Activated CD4-positive, alpha-beta T cell treated with anti-CD3 and anti-CD28 coated beads for 36 hours (primary cell): ENCODE data around the gene COASY. TPM values are rescaled to one million over a fixed set of nuclear protein-coding genes. Genes with fewer than 3 reads are reported as not detected.

ENCODE experiments used
- ATAC-seq: fragments of 200-7000 bp; cut with Tn5 transposase; one replicate; pipeline ENCODE4 v1.10.0; 2021; ENCODE audit warnings: mild to moderate bottlenecking, moderate library complexity
- CTCF ChIA-PET: fragments of 350-600 bp; sonication (Branson Sonifier 250); formaldehyde crosslinking; loops from one replicate; lab custom pipeline; 2021; ENCODE audit warnings: antibody characterized with exemption; lab: Charles Lee
- POLR2A ChIA-PET: fragments of 350-600 bp; sonication (Branson Sonifier 250); formaldehyde crosslinking; loops from one replicate; lab custom pipeline; 2021; ENCODE audit warnings: antibody characterized with exemption, inconsistent platforms; lab: Charles Lee
- DNase-seq: peaks from one replicate; pipeline ENCODE4 v3.0.0-alpha.2; 2020
- H3K27ac Mint-ChIP-seq: one replicate; pipeline ENCODE4 v1.8.0; 2021; ENCODE audit warnings: mixed read lengths
- H3K27me3 Mint-ChIP-seq: one replicate; pipeline ENCODE4 v1.8.0; 2021; ENCODE audit warnings: mixed read lengths
- H3K36me3 Mint-ChIP-seq: one replicate; pipeline ENCODE4 v1.8.0; 2021; ENCODE audit warnings: low read depth, mixed read lengths
- H3K4me1 Mint-ChIP-seq: one replicate; pipeline ENCODE4 v1.8.0; 2021; ENCODE audit warnings: mixed read lengths
- H3K4me3 Mint-ChIP-seq: one replicate; pipeline ENCODE4 v1.8.0; 2021; ENCODE audit warnings: mild to moderate bottlenecking, moderate library complexity, mixed read lengths
- H3K9me3 Mint-ChIP-seq: one replicate; pipeline ENCODE4 v1.8.0; 2021; ENCODE audit warnings: low read depth, mixed read lengths
- intact Hi-C, 2 experiments: fragments of 100-400 bp; cut with DNase I in 1 of 2; cut with micrococcal nuclease in 1 of 2; formaldehyde crosslinking; loops; one replicate each; pipeline versions ENCODE4 v1.14.2 to v1.15.1; 2022 to 2024; cut with DNase I, micrococcal nuclease
- total RNA-seq, 2 experiments: library from RNA; stranded (reverse); gene quantifications; one replicate each; pipeline ENCODE4 v1.2.3, GENCODE V29; 2021

COASY gene
- total RNA-seq, 2 experiments from 2014 or later, result 83.3 to 105 TPM

- Mint-ChIP-seq H3K4me3 (no peak overlapping the region), H3K4me1 (peaks cover 35% of the 10 kb centered on the region), H3K36me3 (no peaks in the 10 kb centered on the region), H3K9me3 (no peaks in the 10 kb centered on the region), H3K27me3 (no peaks in the 10 kb centered on the region), H3K27ac (peak overlapping the region; percentile 68)
- ATAC-seq (no peak), DNase-seq (no peak)
- intact Hi-C loops, result no loop called here
- CTCF ChIA-PET, result interaction anchor here (0.6 to 1.5 kb wide), 4 partner anchors 13 to 1020 kb away, joined by 3 to 4 read pairs (median 3); partner anchors contain the start of gene NKIRAS2
- POLR2A ChIA-PET, result no interaction called here
These were observed 30.9 kb upstream of the COASY start for GRCh38 chr17:42530952-42531454.

DNA sequence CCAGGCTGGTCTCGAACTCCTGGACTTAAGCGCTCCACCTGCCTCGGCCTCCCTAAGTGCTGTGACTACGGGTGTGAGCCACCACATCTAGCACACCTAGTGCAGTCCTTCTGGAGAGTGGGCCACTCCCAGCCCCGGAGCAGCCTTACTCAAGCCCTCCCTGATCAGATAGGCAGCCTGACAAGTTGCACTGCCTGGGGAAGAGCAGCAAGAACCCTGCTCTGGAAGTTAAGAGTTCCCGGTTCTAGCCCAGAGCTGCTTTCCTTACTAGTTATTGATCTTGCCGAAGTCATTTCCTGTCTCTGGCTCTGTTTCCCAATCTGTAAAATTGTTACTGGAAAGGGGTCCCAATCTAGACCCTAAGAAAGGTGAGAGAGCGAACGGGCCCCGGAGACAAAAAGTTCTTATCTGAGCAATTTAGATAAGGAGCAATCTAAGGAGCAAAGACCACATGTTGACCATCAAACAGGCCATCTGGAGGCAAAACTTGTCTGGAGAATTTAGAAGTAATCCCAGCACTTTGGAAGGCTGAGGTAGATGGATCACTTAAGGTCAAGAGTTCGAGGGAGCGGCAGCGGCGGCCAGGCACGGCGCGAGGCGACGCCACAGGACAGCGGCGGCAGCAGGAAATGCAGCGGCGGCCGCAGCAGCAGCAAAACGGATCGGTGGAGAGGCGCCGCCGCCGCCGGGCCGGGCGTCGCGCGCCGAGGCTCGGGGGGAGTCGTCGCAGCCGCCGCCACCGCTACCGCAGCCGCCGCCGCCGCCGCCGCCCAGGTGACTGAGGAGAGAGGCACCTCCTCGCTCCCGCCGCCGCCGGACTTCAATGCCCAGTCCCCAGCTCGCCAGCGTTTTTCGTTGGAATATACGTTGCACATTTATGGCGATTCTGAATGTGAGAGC is 30.2 kb upstream of the COASY start:
- Mint-ChIP-seq H3K9me3 (no peaks in the 10 kb centered on the region), H3K27me3 (no peaks in the 10 kb centered on the region), H3K4me3 (peak overlapping the region; percentile 64), H3K27ac (peak overlapping the region; percentile 68), H3K36me3 (no peaks in the 10 kb centered on the region), H3K4me1 (peaks cover 36% of the 10 kb centered on the region)
- intact Hi-C loops, result no loop called here
- DNase-seq (peak; percentile 74), ATAC-seq (peak; percentile 31)
- CTCF ChIA-PET, result interaction anchor here (0.6 to 1.2 kb wide), 5 partner anchors 10 to 1021 kb away, joined by 3 to 5 read pairs (median 3); partner anchors contain the start of genes NKIRAS2 and PSMC3IP
- POLR2A ChIA-PET, result interaction anchor here (0.6 kb wide), 1 partner anchor 192 kb away, joined by 5 read pairs; no protein-coding TSS in a partner anchor

- Mint-ChIP-seq H3K27ac (peak overlapping the region; percentile 90), H3K9me3 (no peaks in the 10 kb centered on the region), H3K4me3 (peak overlapping the region; percentile 86), H3K27me3 (no peaks in the 10 kb centered on the region), H3K36me3 (peaks cover 7% of the 10 kb centered on the region), H3K4me1 (peaks cover 29% of the 10 kb centered on the region)
- DNase-seq (no peak), ATAC-seq (peak; percentile 5)
- POLR2A ChIA-PET, result interaction anchor here (0.6 to 1.3 kb wide), 2 partner anchors 13 to 35 kb away, joined by 3 to 6 read pairs; no protein-coding TSS in a partner anchor
- intact Hi-C loops, result loop anchor here (1.0 to 5.0 kb wide), 5 partner anchors 19 to 518 kb away; partner anchors contain the start of genes COASY (in 1 of the 2), DNAJC7 (in 1 of the 2) and PSMC3IP (in 1 of the 2)
- CTCF ChIA-PET, result interaction anchor here (0.7 to 1.8 kb wide), 8 partner anchors 13 to 415 kb away, joined by 3 to 8 read pairs (median 4); partner anchors contain the start of gene GHDC
These were observed 26.5 kb upstream of the COASY start for GRCh38 chr17:42535155-42536047.

DNA sequence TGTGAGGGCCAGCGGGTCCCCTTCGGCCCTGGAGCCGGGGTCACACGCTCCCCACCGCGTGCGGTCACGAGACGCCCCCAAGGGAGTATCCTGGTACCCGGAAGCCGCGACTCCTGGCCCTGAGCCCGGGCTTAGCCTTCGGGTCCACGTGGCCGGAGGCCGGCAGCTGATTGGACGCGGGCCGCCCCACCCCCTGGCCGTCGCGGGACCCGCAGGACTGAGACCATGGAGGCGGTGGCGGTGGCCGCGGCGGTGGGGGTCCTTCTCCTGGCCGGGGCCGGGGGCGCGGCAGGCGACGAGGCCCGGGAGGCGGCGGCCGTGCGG is 25.9 kb upstream of the COASY start, which contains the start of gene NAGLU:
TSS of gene NAGLU (plus strand) at position 194 of the 324 bp plus-strand sequence. CDS start at position 226, 32 bp downstream.
- DNase-seq, result peak; percentile 92
- H3K27me3 Mint-ChIP-seq, result no peaks in the 10 kb centered on the region
- H3K27ac Mint-ChIP-seq, result peak within 1 kb of the TSS; percentile 90
- H3K9me3 Mint-ChIP-seq, result no peaks in the 10 kb centered on the region
- intact Hi-C loops, result loop anchor here (1.0 to 5.0 kb wide), 5 partner anchors 18 to 519 kb away; partner anchors contain the start of genes COASY (in 1 of the 2), DNAJC7 (in 1 of the 2) and PSMC3IP (in 1 of the 2)
- POLR2A ChIA-PET, result interaction anchor here (0.6 to 1.3 kb wide), 2 partner anchors 12 to 36 kb away, joined by 3 to 6 read pairs; no protein-coding TSS in a partner anchor
- H3K4me3 Mint-ChIP-seq, result peak within 1 kb of the TSS; percentile 86
- CTCF ChIA-PET, result interaction anchor here (0.5 to 1.8 kb wide), 9 partner anchors 12 to 605 kb away, joined by 3 to 8 read pairs (median 4); partner anchors contain the start of genes GHDC and ODAD4
- H3K36me3 Mint-ChIP-seq, result peaks cover 12% of the 10 kb centered on the region
- peaks cover 30% of the 10 kb centered on the region for H3K4me1 Mint-ChIP-seq
- ATAC-seq, result peak; percentile 87

DNA sequence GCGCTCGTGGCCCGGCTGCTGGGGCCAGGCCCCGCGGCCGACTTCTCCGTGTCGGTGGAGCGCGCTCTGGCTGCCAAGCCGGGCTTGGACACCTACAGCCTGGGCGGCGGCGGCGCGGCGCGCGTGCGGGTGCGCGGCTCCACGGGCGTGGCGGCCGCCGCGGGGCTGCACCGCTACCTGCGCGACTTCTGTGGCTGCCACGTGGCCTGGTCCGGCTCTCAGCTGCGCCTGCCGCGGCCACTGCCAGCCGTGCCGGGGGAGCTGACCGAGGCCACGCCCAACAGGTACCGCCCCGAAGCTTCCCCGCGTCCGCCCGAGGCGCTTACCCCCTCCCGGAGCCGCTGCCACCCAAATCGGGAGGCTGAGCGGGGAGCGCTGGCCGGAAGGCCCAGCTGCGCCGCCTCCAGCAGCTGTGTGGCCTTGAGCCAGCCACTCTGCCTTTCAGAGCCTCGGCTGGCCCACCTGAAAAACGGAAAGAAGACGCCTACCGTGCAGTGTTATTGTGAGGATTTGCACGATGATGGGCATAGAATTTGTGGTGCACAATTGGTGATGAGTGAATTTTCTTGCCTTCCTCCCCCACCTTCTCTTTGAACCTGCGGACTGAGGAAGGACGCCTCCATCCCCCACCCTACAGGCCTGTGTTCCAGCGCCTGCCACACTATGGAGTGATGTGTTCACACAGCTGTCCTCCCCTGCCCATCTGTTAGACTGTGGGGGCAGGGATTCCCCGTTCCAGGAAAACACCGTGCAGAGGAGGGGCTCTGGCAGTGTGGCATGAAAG is 25.4 kb upstream of the COASY start:
- Mint-ChIP-seq H3K36me3 (peaks cover 16% of the 10 kb centered on the region), H3K4me1 (peaks cover 32% of the 10 kb centered on the region), H3K27ac (peak overlapping the region; percentile 83), H3K27me3 (no peaks in the 10 kb centered on the region), H3K4me3 (peak overlapping the region; percentile 86), H3K9me3 (no peaks in the 10 kb centered on the region)
- peak; percentile 76 for ATAC-seq
- ChIA-PET POLR2A (interaction anchor here (1.3 kb wide), 1 partner anchor 11 kb away, joined by 3 read pairs; no protein-coding TSS in a partner anchor), CTCF (interaction anchor here (0.5 to 1.8 kb wide), 7 partner anchors 12 to 606 kb away, joined by 3 to 8 read pairs (median 4); partner anchors contain the start of genes GHDC and ODAD4)
- intact Hi-C loops, result loop anchor here (1.0 to 5.0 kb wide), 5 partner anchors 18 to 519 kb away; partner anchors contain the start of genes COASY (in 1 of the 2), DNAJC7 (in 1 of the 2) and PSMC3IP (in 1 of the 2)
- DNase-seq, result peak; percentile 87

- Mint-ChIP-seq H3K4me3 (peak overlapping the region; percentile 75), H3K9me3 (no peaks in the 10 kb centered on the region), H3K36me3 (peaks cover 17% of the 10 kb centered on the region), H3K4me1 (peaks cover 30% of the 10 kb centered on the region), H3K27me3 (no peaks in the 10 kb centered on the region), H3K27ac (peak overlapping the region; percentile 83)
- ChIA-PET CTCF (interaction anchor here (1.1 kb wide), 1 partner anchor 19 kb away, joined by 4 read pairs; no protein-coding TSS in a partner anchor), POLR2A (interaction anchor here (1.2 kb wide), 1 partner anchor 11 kb away, joined by 7 read pairs; no protein-coding TSS in a partner anchor)
- no peak for DNase-seq
- intact Hi-C loops, result loop anchor here in 1 of 2 experiments (5.0 kb wide), 1 partner anchor 520 kb away; the partner anchor contains the start of gene DNAJC7
- ATAC-seq, result no peak
These were observed 24.7 kb upstream of the COASY start for GRCh38 chr17:42537156-42537805.

DNA sequence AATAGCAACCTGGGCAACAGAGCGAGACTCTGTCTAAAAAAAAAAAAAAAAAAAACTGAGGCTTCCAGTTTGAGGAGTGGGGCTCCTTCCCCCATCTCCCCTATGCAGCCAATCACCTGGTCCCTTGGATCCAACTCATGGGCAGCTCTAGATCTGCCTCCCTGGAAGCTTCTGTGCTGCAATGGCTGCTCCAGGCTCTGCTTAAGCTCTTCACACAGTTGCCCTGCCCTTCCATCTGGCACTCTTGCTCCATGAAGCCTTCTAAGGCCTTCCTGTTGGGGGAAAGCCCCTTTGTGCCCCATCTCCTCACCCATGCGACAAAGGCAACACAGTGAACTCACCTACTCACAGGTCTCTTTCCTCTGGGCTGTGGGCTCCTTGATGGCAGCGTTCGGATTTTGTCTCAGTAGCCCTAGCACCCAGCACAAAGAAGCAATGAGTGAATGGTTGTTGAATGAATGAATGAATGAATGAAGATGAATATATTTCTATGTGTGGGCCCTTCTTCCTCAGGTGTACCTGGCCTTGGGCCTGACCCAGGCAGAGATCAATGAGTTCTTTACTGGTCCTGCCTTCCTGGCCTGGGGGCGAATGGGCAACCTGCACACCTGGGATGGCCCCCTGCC is 24.0 kb upstream of the COASY start:
- ChIA-PET POLR2A (interaction anchor here (1.2 kb wide), 1 partner anchor 10 kb away, joined by 7 read pairs; no protein-coding TSS in a partner anchor), CTCF (interaction anchor here (0.7 kb wide), 1 partner anchor 14 kb away, joined by 3 read pairs; no protein-coding TSS in a partner anchor)
- Mint-ChIP-seq H3K4me3 (peak overlapping the region; percentile 20), H3K4me1 (peaks cover 30% of the 10 kb centered on the region), H3K27ac (peak overlapping the region; percentile 8), H3K27me3 (no peaks in the 10 kb centered on the region), H3K9me3 (no peaks in the 10 kb centered on the region), H3K36me3 (peaks cover 17% of the 10 kb centered on the region)
- DNase-seq (no peak), ATAC-seq (no peak)
- intact Hi-C loops, result loop anchor here in 1 of 2 experiments (5.0 kb wide), 1 partner anchor 521 kb away; the partner anchor contains the start of gene DNAJC7

GRCh38 chr17:42538482-42538881 is 23.5 kb upstream of the COASY start:
- no peaks in the 10 kb centered on the region for H3K27me3 Mint-ChIP-seq
- H3K4me1 Mint-ChIP-seq, result peaks cover 30% of the 10 kb centered on the region
- intact Hi-C loops, result loop anchor here in 1 of 2 experiments (5.0 kb wide), 1 partner anchor 521 kb away; the partner anchor contains the start of gene DNAJC7
- POLR2A ChIA-PET, result no interaction called here
- no peak for ATAC-seq
- H3K36me3 Mint-ChIP-seq, result peaks cover 17% of the 10 kb centered on the region
- no peaks in the 10 kb centered on the region for H3K9me3 Mint-ChIP-seq
- CTCF ChIA-PET, result interaction anchor here (0.6 to 1.1 kb wide), 3 partner anchors 11 to 230 kb away, joined by 3 to 4 read pairs (median 3); no protein-coding TSS in a partner anchor
- H3K27ac Mint-ChIP-seq, result no peak overlapping the region
- DNase-seq, result no peak
- H3K4me3 Mint-ChIP-seq, result no peak overlapping the region
